ENCODE measurements around the gene NCEH1. TPM values are rescaled to one million over a fixed set of nuclear protein-coding genes. Genes with fewer than 3 reads are reported as not detected.

Gene NCEH1
- total and polyA plus RNA-seq, 2 of the 4 experiments (the other 2 are of a cell fraction), result 22.3 to 23.3 TPM

- Histone ChIP-seq H3K4me1 (ENCODE audit: control insufficient read depth, insufficient read depth, low read length) (peaks cover 5% of the 10 kb centered on the region), H3K27ac (ENCODE audit: insufficient read depth, low read length) (no peak overlapping the region), H4K91ac (ENCODE audit: insufficient read depth, low read depth, low read length) (no peak overlapping the region; the same call in 1 of the 2 replicates), H2BK15ac (ENCODE audit: low read depth, low read length) (no peak overlapping the region), H3K9me1 (ENCODE audit: insufficient read depth, low read length) (peaks cover 6% of the 10 kb centered on the region; the same call in 1 of the 2 replicates), H3K56ac (ENCODE audit: extremely low read depth, insufficient read depth, low read length) (no peak overlapping the region), H3K23ac (ENCODE audit: low read depth, low read length) (peak overlapping the region; percentile 41; the same call in 1 of the 2 replicates), H2BK5ac (ENCODE audit: low read depth, low read length, poor library complexity, severe bottlenecking) (peak overlapping the region; percentile 43), H3K79me1 (ENCODE audit: low read depth in 1 of 2, low read length in 2 of 2) (peaks cover 27 to 66% of the 10 kb centered on the region in 2 experiments), H4K5ac (ENCODE audit: low read depth, low read length) (peak overlapping the region; percentile 33), H2BK120ac (ENCODE audit: low read depth, low read length) (no peak overlapping the region), H3K4ac (ENCODE audit: low read depth, low read length) (peak overlapping the region; percentile 56; the same call in 1 of the 2 replicates), H3K27me3 (ENCODE audit: control insufficient read depth, insufficient read depth, low read length) (no peaks in the 10 kb centered on the region), H3K14ac (replicated peaks; ENCODE audit: low read depth, low read length) (peak overlapping the region; percentile 37; the same call in 1 of the 2 replicates), H4K8ac (ENCODE audit: low read depth in 2 of 2, low read length in 2 of 2) (peak overlapping the region; percentile 24 to 71; a peak in 2 of 4 replicates), H3K9ac (ENCODE audit: low read depth, low read length) (no peak overlapping the region), H3K36me3 (ENCODE audit: control insufficient read depth, insufficient read depth, low read length) (no peaks in the 10 kb centered on the region), H2AK9ac (replicated peaks; ENCODE audit: low read depth, low read length, poor library complexity) (no peak overlapping the region), H2AFZ (replicated peaks; ENCODE audit: low read length, poor library complexity) (peak overlapping the region; percentile 37), H4K20me1 (ENCODE audit: insufficient read depth, low read length) (no peaks in the 10 kb centered on the region; the same call in 1 of the 2 replicates), H3K4me3 (ENCODE audit: insufficient read depth, low read depth, low read length) (no peak overlapping the region), H2BK20ac (ENCODE audit: low read depth, low read length) (no peak overlapping the region), H3K9me3 (ENCODE audit: control insufficient read depth, insufficient read depth, low read length) (no peaks in the 10 kb centered on the region), H3K4me2 (ENCODE audit: low read depth, low read length) (no peak overlapping the region), H3K18ac (ENCODE audit: low read depth, low read length) (no peak overlapping the region), H2AK5ac (ENCODE audit: low read depth, low read length) (no peak overlapping the region)
- no CpG with 5 or more reads among the region's 2 CpGs for WGBS, 2 experiments (ENCODE audit: extremely low coverage in 2 of 2, insufficient read length in 1 of 2)
- no peak; the same call in 1 of the 2 replicates for ATAC-seq (ENCODE audit: low read depth)
- POLR2A ChIA-PET (ENCODE audit: unreplicated experiment), result no interaction called here
- dilution Hi-C loops (cut with HindIII; ENCODE audit: low sequenced_read_pairs, unreplicated experiment) (no loop called here), in situ Hi-C loops (cut with MboI; ENCODE audit: low sequenced_read_pairs) (no loop called here), intact Hi-C loops (cut with micrococcal nuclease) (no loop called here)
- BruUV-seq (replicated peaks), result no TSS peak
- DNase-seq, result no peak
- TF ChIP-seq USF2 (IDR thresholded peaks at IDR 0.05; ENCODE audit: low read depth, low read length) (no peak), CTCF (conservative IDR thresholded peaks at IDR 0.05; ENCODE audit: low read depth, low read length) (no peak), CHD1 (IDR thresholded peaks at IDR 0.05; ENCODE audit: low read depth, low read length) (no peak), MAFK (IDR thresholded peaks at IDR 0.05; ENCODE audit: low read depth, low read length) (no peak), RCOR1 (IDR thresholded peaks at IDR 0.05; ENCODE audit: insufficient replicate concordance, low read length) (no peak), RAD21 (IDR thresholded peaks at IDR 0.05; ENCODE audit: low read length) (no peak), ELK1 (IDR thresholded peaks at IDR 0.05; ENCODE audit: borderline replicate concordance, low read depth, low read length) (no peak), CEBPB (IDR thresholded peaks at IDR 0.05; ENCODE audit: low read depth, low read length) (no peak), POLR2A (IDR thresholded peaks at IDR 0.05; ENCODE audit: low read depth, low read length) (no peak), SMC3 (IDR thresholded peaks at IDR 0.05; ENCODE audit: low read depth, low read length) (no peak), MAZ (IDR thresholded peaks at IDR 0.05; ENCODE audit: borderline replicate concordance, low read depth, low read length) (no peak), FOS (IDR thresholded peaks at IDR 0.05; ENCODE audit: low read depth, low read length) (no peak), RFX5 (IDR thresholded peaks at IDR 0.05; ENCODE audit: low read depth, low read length) (no peak), MXI1 (IDR thresholded peaks at IDR 0.05; ENCODE audit: borderline replicate concordance, low read depth, low read length) (no peak), NFE2L2 (IDR thresholded peaks at IDR 0.05; ENCODE audit: low read depth, low read length) (no peak), BHLHE40 (IDR thresholded peaks at IDR 0.05; ENCODE audit: low read depth, low read length) (no peak)
- CTCF ChIA-PET, result interaction anchor here (1.0 to 1.2 kb wide), 3 partner anchors 18 to 57 kb away, joined by 3 read pairs; partner anchors contain the start of gene NCEH1
Measured at GRCh38 chr3:172692751-172693338, 18.0 kb downstream of the NCEH1 start.

Measured in IMR-90 (cell line).